ENCODE data around the gene PPFIBP1.

GRCh38 chr12:27564612-27565213, 40.7 kb downstream of the PPFIBP1 start:
- TF ChIP-seq CTCF (IDR thresholded peaks at IDR 0.05) (no peak), POLR2A (IDR thresholded peaks at IDR 0.05) (no peak)

Measured in lower leg skin (tissue), 3 donors.